Measurements from ENCODE around the gene TES. TPM values are rescaled to one million over a fixed set of nuclear protein-coding genes. Genes with fewer than 3 reads are reported as not detected.

The TES gene
- total RNA-seq, 4 donors from 2014 or later, result 77.4 to 119 (median 115) TPM

DNA sequence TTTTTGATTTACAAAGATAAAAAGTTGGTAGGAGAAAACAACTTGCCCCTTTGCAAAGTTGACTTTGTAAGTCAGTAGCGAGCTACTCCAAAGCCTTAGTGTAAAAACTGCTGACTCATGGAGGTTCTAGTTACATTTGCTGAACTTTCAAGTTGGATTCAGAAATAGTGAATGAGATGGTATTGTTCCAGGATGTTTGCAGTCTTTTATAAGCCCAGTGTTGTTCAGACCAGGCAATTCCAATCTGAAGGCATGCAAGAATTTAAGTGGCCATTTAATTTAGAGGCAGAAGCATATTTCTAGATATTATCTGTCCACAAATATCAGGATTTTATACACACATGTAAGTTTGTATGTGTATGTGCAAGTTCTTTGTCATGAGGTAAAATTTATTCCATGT lies 21.6 kb downstream of the TES start:
- Histone ChIP-seq H3K4me1 (peaks cover 24 to 78% (median 36%) of the 10 kb centered on the region in 4 donors), H3K27ac (peak overlapping the region; percentile 78 to 98 (median 89)), H3K27me3 (no peaks in the 10 kb centered on the region), H3K36me3 (no peaks in the 10 kb centered on the region), H3K9me3 (no peaks in the 10 kb centered on the region), H3K4me3 (no peak overlapping the region)
- intact Hi-C loops (cut with DNase I; ENCODE audit: low total_unique reads), result no loop called here
- DNase-seq, result no peak
- TF ChIP-seq POLR2A (IDR thresholded peaks at IDR 0.05) (no peak), POLR2AphosphoS5 (IDR thresholded peaks at IDR 0.05) (no peak), EP300 (IDR thresholded peaks at IDR 0.05; ENCODE audit: low read depth) (no peak)
- TF ChIP-seq, protein P1, sequence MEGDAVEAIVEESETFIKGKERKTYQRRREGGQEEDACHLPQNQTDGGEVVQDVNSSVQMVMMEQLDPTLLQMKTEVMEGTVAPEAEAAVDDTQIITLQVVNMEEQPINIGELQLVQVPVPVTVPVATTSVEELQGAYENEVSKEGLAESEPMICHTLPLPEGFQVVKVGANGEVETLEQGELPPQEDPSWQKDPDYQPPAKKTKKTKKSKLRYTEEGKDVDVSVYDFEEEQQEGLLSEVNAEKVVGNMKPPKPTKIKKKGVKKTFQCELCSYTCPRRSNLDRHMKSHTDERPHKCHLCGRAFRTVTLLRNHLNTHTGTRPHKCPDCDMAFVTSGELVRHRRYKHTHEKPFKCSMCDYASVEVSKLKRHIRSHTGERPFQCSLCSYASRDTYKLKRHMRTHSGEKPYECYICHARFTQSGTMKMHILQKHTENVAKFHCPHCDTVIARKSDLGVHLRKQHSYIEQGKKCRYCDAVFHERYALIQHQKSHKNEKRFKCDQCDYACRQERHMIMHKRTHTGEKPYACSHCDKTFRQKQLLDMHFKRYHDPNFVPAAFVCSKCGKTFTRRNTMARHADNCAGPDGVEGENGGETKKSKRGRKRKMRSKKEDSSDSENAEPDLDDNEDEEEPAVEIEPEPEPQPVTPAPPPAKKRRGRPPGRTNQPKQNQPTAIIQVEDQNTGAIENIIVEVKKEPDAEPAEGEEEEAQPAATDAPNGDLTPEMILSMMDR (IDR thresholded peaks at IDR 0.05), result no peak
- in situ Hi-C loops (cut with MboI; ENCODE audit: low pct_ligation_motif_present in 1 of 4, low pct_unique_long_range_greater_than_20kb in 1 of 4, low sequenced_read_pairs in 3 of 4), result no loop called here
- WGBS, 2 donors (ENCODE audit: low coverage in 1 of 2), result 45 to 50% methylated on average over 1 of the region's 1 CpG

DNA sequence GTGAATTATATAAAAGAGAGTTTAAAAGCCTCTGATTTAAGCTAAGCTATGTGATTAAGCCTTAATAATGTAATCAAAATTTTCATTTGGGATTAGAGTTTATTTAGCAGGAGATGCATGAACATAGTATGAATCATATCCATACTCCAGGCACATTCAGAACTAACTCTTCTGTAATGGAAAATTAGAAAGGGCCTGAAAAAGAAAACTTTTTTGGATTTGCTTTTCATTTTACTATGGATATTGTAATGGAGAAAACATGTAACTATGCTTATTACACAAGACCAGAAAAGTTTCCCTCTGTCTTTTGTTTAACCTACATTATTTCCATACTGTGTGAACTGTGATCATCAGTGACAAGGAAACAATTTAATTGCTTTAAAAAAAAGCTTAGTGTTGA lies 22.0 kb downstream of the TES start:
- Histone ChIP-seq H3K9me3 (no peaks in the 10 kb centered on the region), H3K4me1 (peaks cover 24 to 78% (median 36%) of the 10 kb centered on the region in 4 donors), H3K27ac (peak overlapping the region; percentile 78 to 98 (median 89)), H3K4me3 (no peak overlapping the region), H3K36me3 (no peaks in the 10 kb centered on the region), H3K27me3 (no peaks in the 10 kb centered on the region)
- no peak for DNase-seq
- no peak for TF ChIP-seq POLR2AphosphoS5 (IDR thresholded peaks at IDR 0.05)
- no peak for TF ChIP-seq POLR2A (IDR thresholded peaks at IDR 0.05)
- TF ChIP-seq, protein P1 (IDR thresholded peaks at IDR 0.05), result no peak
- TF ChIP-seq EP300 (IDR thresholded peaks at IDR 0.05; ENCODE audit: low read depth), result no peak
- in situ Hi-C loops (cut with MboI; ENCODE audit: low pct_ligation_motif_present in 1 of 4, low pct_unique_long_range_greater_than_20kb in 1 of 4, low sequenced_read_pairs in 3 of 4) (no loop called here), intact Hi-C loops (cut with DNase I; ENCODE audit: low total_unique reads) (no loop called here)

DNA sequence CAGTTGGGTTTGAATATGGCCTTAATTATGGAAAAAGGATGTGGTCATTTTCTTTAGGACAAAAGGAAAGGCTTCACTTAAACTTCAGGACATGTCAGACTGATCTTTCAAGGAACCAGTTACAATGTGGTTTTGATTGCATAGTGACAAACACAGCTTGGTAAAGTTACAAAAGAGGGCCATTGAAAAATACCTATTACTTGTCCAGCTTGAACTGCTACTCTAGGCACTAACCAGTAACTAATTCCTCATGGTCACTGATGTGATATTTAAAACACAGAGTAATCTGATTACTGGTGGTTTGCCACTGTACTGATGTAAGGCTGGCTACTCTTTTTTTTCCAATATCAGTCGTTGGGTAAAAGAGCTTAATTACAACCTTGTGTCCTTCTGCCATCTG lies 22.6 kb downstream of the TES start:
- Histone ChIP-seq H3K4me3 (no peak overlapping the region), H3K27ac (peak overlapping the region; percentile 78 to 98 (median 89)), H3K4me1 (peaks cover 24 to 74% (median 36%) of the 10 kb centered on the region in 4 donors), H3K36me3 (no peaks in the 10 kb centered on the region), H3K9me3 (no peaks in the 10 kb centered on the region), H3K27me3 (no peaks in the 10 kb centered on the region)
- TF ChIP-seq, protein P1 (IDR thresholded peaks at IDR 0.05), result no peak
- TF ChIP-seq POLR2A (IDR thresholded peaks at IDR 0.05) (no peak), EP300 (IDR thresholded peaks at IDR 0.05; ENCODE audit: low read depth) (no peak), POLR2AphosphoS5 (IDR thresholded peaks at IDR 0.05) (no peak)
- DNase-seq, result no peak
- intact Hi-C loops (cut with DNase I; ENCODE audit: low total_unique reads), result no loop called here
- in situ Hi-C loops (cut with MboI; ENCODE audit: low pct_ligation_motif_present in 1 of 4, low pct_unique_long_range_greater_than_20kb in 1 of 4, low sequenced_read_pairs in 3 of 4), result no loop called here
- WGBS, 2 donors (ENCODE audit: low coverage in 1 of 2), result 80 to 100% methylated on average over 1 of the region's 1 CpG

DNA sequence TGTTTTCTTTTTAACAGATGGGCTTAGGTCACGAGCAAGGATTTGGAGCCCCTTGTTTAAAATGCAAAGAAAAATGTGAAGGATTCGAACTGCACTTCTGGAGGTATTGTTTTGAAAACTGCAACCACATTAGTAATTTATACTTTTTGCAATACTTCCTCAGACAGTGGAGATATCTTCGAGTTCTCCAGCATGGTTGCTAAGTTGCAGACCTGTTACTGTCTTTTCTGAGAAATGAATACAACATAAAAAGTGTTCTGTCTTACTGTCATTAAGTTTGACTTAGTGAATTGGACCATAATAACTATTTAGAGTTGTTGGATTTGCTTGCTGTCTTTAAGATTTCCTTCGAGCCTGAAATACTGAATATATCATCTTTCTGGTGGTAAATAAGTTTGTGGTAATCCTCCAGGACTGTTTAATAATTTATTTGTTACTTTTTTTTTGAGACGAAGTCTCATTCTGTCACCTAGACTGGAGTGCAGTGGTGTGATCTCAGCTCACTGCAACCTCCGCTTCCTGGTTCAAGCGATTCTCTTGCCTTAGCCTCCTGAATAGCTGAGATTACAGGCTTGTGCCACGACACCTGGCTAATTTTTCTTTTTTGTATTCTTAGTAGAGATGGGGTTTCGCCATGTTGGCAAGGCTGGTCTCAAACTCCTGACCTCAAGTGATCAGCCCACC lies 24.3 kb downstream of the TES start:
- no peak for TF ChIP-seq POLR2AphosphoS5 (IDR thresholded peaks at IDR 0.05)
- H3K4me1 ChIP-seq, result peaks cover 21 to 68% (median 36%) of the 10 kb centered on the region in 4 donors
- H3K27me3 ChIP-seq, result no peaks in the 10 kb centered on the region
- intact Hi-C loops (cut with DNase I; ENCODE audit: low total_unique reads) (loop anchor here (5.0 kb wide), 1 partner anchor 47 kb away; no protein-coding TSS in a partner anchor), in situ Hi-C loops (cut with MboI; ENCODE audit: low pct_ligation_motif_present in 1 of 4, low pct_unique_long_range_greater_than_20kb in 1 of 4, low sequenced_read_pairs in 3 of 4) (loop anchor here in 2 of 4 donors (5.0 kb wide), 1 partner anchor 57 kb away; no protein-coding TSS in a partner anchor)
- DNase-seq, result no peak
- H3K9me3 ChIP-seq, result no peaks in the 10 kb centered on the region
- H3K27ac ChIP-seq, result peak overlapping the region in 3 of 4 donors; percentile 82 to 98 (median 96)
- no peak overlapping the region for H3K4me3 ChIP-seq
- 82 to 89% methylated on average over 7 to 9 of the region's 9 CpGs for WGBS, 2 donors (ENCODE audit: low coverage in 1 of 2)
- H3K36me3 ChIP-seq, result no peaks in the 10 kb centered on the region

Data from transverse colon (tissue), 4 donors.